HepG2 (cell line): ENCODE measurements around the gene JPH2.

ENCODE experiments used
- ELF4 ChIP-seq: sonication (generic); formaldehyde crosslinking; IDR thresholded peaks from 2 replicates; pipeline ENCODE4 v1.5.0; 2020; ENCODE audit warnings: missing genetic modification reagents, mild to moderate bottlenecking, moderate library complexity, borderline replicate concordance
- HDAC2 ChIP-seq: sonication (generic); formaldehyde crosslinking; IDR thresholded peaks from 2 replicates; pipeline ENCODE4 v1.4.0; 2020; ENCODE audit warnings: missing genetic modification reagents
- KDM4B ChIP-seq: sonication (generic); formaldehyde crosslinking; IDR thresholded peaks from 2 replicates; pipeline ENCODE4 v1.4.0; 2020; ENCODE audit warnings: missing genetic modification reagents
- MED13 ChIP-seq: sonication (generic); formaldehyde crosslinking; IDR thresholded peaks from 2 replicates; pipeline ENCODE4 v1.5.0; 2020; ENCODE audit warnings: missing genetic modification reagents
- NFE2 ChIP-seq: sonication (generic); formaldehyde crosslinking; IDR thresholded peaks from 2 replicates; pipeline ENCODE4 v1.4.0; 2020; ENCODE audit warnings: missing genetic modification reagents
- NFE2L1 ChIP-seq: sonication (generic); formaldehyde crosslinking; IDR thresholded peaks from 2 replicates; pipeline ENCODE4 v1.4.0; 2020; ENCODE audit warnings: missing genetic modification reagents, mild to moderate bottlenecking, borderline replicate concordance
- RELA ChIP-seq: sonication (generic); formaldehyde crosslinking; IDR thresholded peaks from 2 replicates; pipeline ENCODE4 v1.4.0; 2020; ENCODE audit warnings: missing genetic modification reagents
- SKIL ChIP-seq: sonication (generic); formaldehyde crosslinking; IDR thresholded peaks from 2 replicates; pipeline ENCODE4 v1.8.0; 2022; ENCODE audit warnings: missing genetic modification reagents, mild to moderate bottlenecking, moderate library complexity, borderline replicate concordance
- TARDBP ChIP-seq: sonication (generic); formaldehyde crosslinking; IDR thresholded peaks from 2 replicates; pipeline ENCODE4 v1.8.0; 2022; ENCODE audit warnings: mild to moderate bottlenecking, missing genetic modification reagents
- TCF7 ChIP-seq: sonication (generic); IDR thresholded peaks from 2 replicates; pipeline ENCODE4 v1.6.1; 2016; ENCODE audit warnings: antibody characterized with exemption, low read depth
- XRCC5 ChIP-seq: fragments of 200-400 bp; formaldehyde crosslinking; optimal IDR thresholded peaks from 2 replicates; pipeline ENCODE3; 2017; ENCODE audit warnings: mild to moderate bottlenecking, low read length
- ZNF512 ChIP-seq: sonication (generic); formaldehyde crosslinking; IDR thresholded peaks from 2 replicates; pipeline ENCODE4 v1.4.0; 2020; ENCODE audit warnings: mild to moderate bottlenecking, missing genetic modification reagents

- TF ChIP-seq NFE2 (CRISPR knock-in tag): no peak
- TF ChIP-seq TARDBP: no peak
- no peak for TF ChIP-seq KDM4B
- no peak for TF ChIP-seq RELA (CRISPR knock-in tag)
- TF ChIP-seq HDAC2 (CRISPR knock-in tag): no peak
- TF ChIP-seq SKIL: no peak
- no peak for TF ChIP-seq ZNF512
- TF ChIP-seq TCF7: no peak
- no peak for TF ChIP-seq NFE2L1 (CRISPR knock-in tag)
- TF ChIP-seq XRCC5: no peak
- no peak for TF ChIP-seq MED13
- no peak for TF ChIP-seq ELF4 (CRISPR knock-in tag)
These were observed 114.6 kb downstream of the JPH2 start for GRCh38 chr20:44072384-44072783.
